Hematopoietic multipotent progenitor cell treated with erythropoietin and hydrocortisone succinate and interleukin-3 and kit ligand, for 8 days (in vitro differentiated cells): ENCODE measurements around the gene B9D2.
"Not testable (repeated sequence)": the region's sequence is repeated elsewhere in the genome, so short reads cannot be mapped to it uniquely, and the experiment has no call there.

Experiments
- DNase-seq: peaks from one replicate; pipeline ENCODE4 v3.0.0-alpha.2; 2015

The B9D2 gene

GRCh38 chr19:41363753-41364523 lies at the start of gene B9D2:
B9D2 (minus strand) TSS chr19:41364149; CDS start chr19:41363519, 630 bp downstream.
- DNase-seq = peak; percentile 98

GRCh38 chr19:41412953-41413352 lies 49.0 kb upstream of the B9D2 start:
- no peak for DNase-seq

- no peak for DNase-seq
Observed at GRCh38 chr19:41411968-41412265, 48.0 kb upstream of the B9D2 start.

GRCh38 chr19:41411100-41411967 lies 47.4 kb upstream of the B9D2 start:
- no peak for DNase-seq

- no peak for DNase-seq
Observed at GRCh38 chr19:41410336-41411054, 46.5 kb upstream of the B9D2 start.

- no peak for DNase-seq
Observed at GRCh38 chr19:41409288-41409687, 45.3 kb upstream of the B9D2 start.

GRCh38 chr19:41408846-41409245 lies 44.9 kb upstream of the B9D2 start:
- DNase-seq = not testable (repeated sequence)

- DNase-seq = no peak
Observed at GRCh38 chr19:41408256-41408655, 44.3 kb upstream of the B9D2 start.

GRCh38 chr19:41407271-41407670 lies 43.3 kb upstream of the B9D2 start:
- DNase-seq = no peak

- no peak for DNase-seq
Observed at GRCh38 chr19:41405776-41406175, 41.8 kb upstream of the B9D2 start.

- no peak for DNase-seq
Observed at GRCh38 chr19:41403181-41403970, 39.4 kb upstream of the B9D2 start.

- DNase-seq = no peak
Observed at GRCh38 chr19:41402010-41402409, 38.1 kb upstream of the B9D2 start.

GRCh38 chr19:41401483-41401882 lies 37.5 kb upstream of the B9D2 start:
- DNase-seq = no peak

- DNase-seq = no peak
Observed at GRCh38 chr19:41399525-41399924, 35.6 kb upstream of the B9D2 start.

GRCh38 chr19:41399091-41399490 lies 35.1 kb upstream of the B9D2 start:
- DNase-seq = no peak

GRCh38 chr19:41398598-41398997 lies 34.6 kb upstream of the B9D2 start:
- peak; percentile 28 for DNase-seq

- DNase-seq = no peak
Observed at GRCh38 chr19:41398050-41398418, 34.1 kb upstream of the B9D2 start.

- DNase-seq = peak; percentile 100
Observed at GRCh38 chr19:41397086-41398049, 33.4 kb upstream of the B9D2 start, which contains the start of the genes BCKDHA and EXOSC5. BCKDHA (plus strand) TSS chr19:41397818; CDS start chr19:41397828, 10 bp downstream. EXOSC5 (minus strand) TSS chr19:41397359; CDS start chr19:41397328, 31 bp downstream.

- no peak for DNase-seq
Observed at GRCh38 chr19:41395355-41395754, 31.4 kb upstream of the B9D2 start.

- no peak for DNase-seq
Observed at GRCh38 chr19:41392775-41393174, 28.8 kb upstream of the B9D2 start.

- DNase-seq = no peak
Observed at GRCh38 chr19:41391618-41392017, 27.7 kb upstream of the B9D2 start.
